ENCODE measurements around the gene DNAI1. TPM values are rescaled to one million over a fixed set of nuclear protein-coding genes. Genes with fewer than 3 reads are reported as not detected.
"Not testable (repeated sequence)": the region's sequence is repeated elsewhere in the genome, so short reads cannot be mapped to it uniquely, and the experiment has no call there.

Gene DNAI1
- polyA plus RNA-seq, 10 donors: 0.23 to 0.30 TPM; not detected in 8

DNA sequence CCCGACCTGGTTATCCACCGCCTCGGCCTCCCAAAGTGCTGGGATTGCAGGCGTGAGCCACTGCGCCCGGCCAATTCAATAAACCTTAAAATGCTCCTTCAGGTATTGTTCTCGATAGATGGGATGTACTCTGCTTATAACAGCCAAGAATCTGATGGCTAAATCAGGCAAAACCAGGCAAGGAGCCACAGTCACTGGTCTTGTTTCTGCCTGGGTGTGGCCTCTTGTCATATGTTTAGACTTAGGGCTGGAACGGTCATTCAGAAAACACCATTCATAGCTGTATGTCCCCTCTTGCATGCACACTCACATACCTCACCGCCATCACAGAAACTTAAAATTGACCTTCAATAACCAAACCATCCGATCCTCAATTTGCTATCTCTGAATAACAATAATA lies 8.0 kb upstream of the DNAI1 start:
- DNase-seq: no peak

DNA sequence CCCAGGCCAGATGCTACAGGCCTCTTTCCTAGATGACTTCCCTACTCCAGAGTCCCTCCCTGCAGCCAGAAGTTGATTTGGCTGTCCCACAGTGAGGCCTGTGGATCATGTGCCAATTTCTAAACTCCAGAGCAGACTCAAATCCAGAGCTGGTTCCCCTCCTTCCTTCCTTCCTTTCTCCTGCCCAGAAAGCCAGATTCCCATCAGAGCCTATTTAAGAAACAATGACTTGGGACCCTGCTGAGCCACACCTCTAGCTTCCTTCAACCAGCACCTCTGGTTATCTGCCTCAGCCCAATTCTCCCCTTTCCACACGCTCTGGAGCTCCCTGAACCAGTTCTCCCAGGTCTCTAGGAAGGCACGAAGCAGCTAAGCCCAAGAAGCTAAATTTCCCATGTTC lies 7.5 kb upstream of the DNAI1 start:
- DNase-seq: no peak

DNA sequence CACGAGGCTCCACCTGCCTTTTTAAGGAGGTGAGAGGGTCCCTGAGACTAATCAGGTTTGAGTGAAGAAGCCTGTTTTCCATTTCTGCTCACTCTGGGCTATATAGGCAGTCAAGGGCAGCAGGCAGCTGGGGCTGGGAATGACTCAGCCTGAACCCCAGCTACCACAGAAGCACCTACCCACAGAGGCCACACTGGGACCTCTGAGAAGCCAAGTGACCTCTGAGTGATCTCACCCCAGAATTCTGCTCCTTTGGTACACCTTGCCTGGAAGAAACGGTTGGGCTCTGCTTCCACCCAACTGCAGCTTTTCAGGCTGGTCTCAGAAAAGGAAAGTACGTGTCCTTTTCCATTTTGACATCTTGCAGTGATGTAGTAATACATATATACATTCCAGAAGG lies 7.1 kb upstream of the DNAI1 start:
- no peak for DNase-seq

DNA sequence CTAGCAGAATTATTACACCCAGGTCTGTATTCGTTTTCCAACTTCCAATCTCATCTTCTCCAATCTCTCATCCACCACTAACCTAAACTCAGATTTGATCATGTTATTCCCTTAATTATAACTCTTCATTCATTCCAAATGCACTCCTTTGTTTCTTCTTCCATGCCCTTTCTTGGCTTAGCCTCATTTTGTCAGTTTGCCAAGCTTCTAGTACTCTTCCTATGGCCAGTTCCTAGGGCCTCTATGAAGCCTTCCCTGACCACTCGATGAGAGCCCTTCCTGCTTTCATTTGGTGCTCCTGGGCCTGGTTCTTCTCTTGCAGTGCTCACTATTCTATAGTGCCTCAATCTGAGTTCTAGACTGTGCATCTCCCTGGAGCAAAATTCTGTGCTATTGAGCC lies 6.0 kb upstream of the DNAI1 start:
- DNase-seq: no peak

DNA sequence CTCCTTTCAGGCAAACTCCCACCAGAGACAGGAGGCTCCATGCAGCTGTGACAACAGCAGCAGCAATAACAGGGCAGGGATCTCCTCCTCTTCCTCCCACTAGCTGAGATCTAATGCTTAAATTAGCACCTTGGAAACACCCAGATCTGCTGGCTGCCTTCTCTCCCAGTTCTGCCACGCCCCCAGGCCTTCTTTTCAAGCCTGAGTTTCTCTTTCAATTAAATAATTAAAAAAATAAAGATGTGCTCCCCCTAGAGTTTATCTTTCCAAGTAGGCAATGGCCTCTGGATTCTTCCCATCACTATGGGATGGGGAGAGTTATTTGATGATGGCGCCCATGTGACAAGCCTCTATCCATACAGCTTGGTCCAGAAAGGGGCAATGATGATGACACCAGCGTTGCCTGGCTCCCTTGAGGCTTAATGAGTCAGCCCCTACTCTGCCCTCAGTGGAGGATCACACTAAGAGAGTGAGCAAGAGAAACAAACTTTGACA lies 4.0 kb upstream of the DNAI1 start:
- no peak for DNase-seq

DNA sequence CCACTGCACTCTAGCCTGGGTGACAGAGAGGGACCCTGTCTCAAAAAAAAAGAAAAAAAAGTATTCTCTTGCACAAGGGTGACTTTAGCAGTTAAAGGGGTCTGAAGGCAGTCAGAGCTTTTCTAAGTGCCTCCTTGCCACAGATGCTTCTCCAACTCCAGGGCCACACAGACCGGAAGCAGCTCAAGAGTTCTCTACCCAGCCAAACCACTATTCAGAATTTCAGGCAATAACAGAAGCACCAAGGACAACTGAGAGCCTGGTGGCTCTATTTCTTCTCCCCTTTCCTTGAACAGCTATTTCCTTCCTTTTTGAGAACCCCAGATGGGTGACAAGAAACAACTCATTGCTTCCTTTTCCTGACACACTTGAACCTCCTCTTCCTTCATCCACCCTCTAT lies 2.5 kb upstream of the DNAI1 start:
- DNase-seq: no peak

DNA sequence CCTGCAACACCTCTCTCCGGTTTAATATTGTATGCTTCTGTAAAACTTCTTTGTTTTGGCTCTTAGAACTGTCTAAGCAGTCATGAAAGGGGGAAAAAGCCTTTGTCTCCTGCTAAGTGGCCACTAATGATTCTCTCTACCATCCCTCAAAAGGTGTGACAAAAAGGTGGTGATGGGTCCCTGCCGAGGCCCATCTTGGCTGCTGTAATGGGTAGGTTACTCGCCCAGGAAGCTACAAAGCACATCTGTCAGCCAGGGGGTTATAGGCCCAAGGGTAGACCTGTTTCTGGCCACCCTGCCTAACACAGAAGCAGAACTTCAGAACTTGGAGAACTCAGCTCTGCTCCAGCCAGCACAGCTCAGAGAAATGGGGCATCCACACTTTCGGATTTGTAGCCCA lies 1.9 kb upstream of the DNAI1 start:
- DNase-seq: no peak

DNA sequence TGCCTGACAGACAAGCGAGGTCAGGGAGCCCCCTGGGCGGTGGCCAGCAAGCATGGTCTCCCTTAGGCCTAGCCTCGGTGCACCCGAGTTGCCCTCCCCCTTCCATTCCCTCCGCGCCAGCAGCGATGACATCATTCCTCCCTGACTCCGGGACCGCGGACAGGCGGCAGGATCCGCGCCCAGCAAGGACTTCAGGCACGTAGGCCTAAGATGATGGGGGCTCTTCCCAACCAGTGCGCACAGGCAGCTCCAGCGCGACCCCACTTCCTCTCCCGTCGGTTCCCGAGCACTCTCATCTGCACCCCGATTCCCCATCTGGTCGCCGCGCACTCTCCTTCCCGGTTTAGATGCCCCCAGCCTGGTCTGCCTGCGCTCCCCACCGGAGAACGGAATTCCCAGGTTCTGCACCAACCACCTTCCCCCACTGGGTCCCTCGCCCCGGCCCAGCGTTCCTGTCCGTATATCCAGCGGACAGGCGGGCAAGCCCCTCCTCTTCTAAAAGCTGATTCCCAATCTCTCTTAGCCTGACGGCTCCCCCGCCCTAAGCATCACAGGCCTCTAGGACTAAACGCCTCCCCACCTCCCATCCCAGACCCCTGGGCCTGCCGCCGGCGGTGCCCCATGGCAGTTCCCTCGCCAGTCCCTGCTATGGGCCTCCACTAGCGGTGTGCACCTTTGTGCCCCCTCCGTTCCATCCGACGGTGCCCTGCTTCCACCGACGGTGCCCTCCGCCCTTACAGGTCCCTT lies 1.2 kb upstream of the DNAI1 start:
- DNase-seq: peak; percentile 58 to 79 (median 68)

DNA sequence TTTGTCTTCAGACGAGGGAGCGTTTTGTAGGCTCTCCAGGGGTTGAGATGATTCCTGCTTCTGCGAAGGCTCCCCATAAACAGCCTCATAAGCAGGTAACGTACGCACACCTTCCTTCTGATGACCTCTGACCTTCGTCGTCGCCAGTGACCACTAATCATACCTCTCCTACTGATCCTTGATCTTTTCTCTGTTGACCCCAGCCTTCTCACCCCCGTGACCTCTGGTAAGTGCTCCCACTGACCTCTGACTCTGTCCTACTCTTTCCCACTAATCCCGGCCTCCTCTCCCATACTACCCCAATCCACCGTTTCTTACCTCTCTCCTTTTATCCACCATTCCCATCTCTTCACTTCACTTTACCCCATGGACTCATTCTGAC lies 345 bp downstream of the DNAI1 start:
- DNase-seq: no peak

DNA sequence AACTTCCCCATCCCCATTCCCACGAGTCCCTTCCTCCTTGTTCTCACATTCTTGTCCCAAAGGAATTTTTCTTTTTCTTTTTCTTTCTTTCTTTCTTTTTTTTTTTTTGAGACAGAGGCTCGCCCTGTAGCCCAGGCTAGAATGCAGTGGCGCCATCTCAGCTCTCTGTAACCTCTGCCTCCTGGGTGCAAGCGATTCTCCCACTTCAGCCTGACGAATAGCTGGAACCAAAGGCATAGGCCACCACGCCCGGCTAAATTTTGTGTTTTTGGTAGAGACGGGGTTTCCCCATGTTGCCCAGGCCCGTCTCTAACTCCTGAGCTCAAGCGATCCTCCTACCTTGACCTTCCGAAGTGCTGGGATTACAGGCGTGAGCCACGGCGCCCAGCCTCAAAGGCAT lies 751 bp downstream of the DNAI1 start:
- no peak for DNase-seq

DNA sequence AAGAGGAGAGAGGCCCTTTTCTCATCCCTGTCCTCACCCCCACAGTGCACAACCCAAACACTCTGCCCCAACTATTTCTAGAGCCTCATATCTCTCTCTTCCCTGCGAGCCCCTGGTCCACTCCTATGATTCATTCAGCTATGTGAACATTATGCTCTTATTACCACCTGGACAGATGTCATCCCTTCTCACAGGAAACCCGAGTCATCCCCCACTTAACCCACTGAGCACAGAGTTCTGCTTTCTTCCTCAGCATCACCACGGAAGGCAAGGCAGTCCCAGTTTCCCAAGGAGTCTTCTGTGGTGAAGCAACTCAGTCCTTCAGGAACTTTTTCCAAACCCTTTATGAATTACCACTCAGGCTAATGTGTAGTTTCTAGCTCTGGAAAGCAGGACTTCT lies 1.3 kb downstream of the DNAI1 start:
- no peak for DNase-seq

DNA sequence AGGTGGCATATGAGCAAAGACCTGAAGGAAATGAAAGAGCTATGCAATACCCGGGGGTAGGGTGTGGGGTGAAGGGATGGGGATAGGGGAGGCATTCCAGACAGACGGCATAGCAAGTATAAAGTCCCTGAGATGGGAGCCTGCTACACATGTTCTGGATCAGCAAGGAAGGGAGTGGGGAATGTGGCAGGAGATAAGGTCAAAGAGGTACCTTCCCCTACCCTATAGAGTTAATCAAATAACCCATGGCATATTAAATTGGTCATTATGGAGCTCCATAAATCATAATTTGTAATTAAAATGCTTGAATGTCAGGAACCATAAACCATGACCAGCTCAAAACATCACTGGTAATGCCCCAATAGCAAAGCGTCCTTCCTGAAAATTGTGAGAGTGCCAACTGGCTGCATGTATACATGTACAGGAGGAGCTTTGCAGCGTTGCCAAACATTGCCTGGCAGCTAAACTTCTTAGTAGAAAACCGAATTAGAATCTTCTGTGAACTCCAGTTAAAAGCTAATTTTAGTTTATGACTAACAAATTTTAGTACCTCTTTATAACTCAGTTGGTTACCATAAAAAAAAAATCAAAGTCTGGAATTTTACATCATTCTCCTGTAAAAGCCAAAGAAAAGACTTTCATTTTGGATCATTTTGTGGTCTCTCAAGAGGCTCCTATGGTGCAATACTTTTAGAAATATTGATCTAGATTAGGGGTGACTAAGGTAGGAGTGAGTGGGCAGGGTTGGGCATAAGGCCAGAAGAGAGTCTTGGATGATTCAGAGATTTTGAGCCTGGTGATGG lies 4.7 kb downstream of the DNAI1 start:
- no peak for DNase-seq

DNA sequence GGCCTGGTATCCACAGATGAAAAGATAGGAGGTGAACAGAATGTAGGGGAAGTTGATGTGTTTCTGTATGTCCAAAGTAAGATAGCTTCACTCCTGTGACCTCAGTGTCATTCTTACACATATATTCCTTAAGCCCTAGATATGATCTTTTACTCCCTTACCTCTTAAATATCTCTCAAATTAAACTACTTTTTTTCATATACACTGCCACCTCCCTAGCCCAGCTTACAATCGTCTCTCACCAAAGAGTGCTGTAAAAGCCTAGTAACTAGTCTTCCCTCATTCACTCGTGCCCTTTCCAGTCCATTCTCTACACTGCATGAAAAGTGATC lies 5.3 kb downstream of the DNAI1 start:
- DNase-seq: no peak

DNA sequence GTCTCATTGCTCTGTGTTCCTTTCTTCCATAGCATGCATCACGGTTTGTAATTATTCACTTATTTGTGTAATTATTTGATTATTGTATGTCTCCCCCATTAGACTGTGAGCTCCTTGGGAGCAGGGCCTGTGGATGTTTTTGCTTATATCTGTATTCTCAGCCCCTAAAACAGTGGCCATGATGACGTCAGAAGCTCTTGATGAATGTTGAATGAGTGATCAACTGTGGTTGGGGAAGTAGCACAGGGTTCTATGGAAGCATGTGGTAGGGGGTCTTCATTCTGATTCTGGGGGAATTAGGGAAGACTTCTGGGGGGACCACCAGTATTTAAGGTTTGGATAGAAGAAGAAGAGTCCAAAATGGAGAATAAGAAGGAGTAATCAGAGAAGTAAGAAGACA lies 6.0 kb downstream of the DNAI1 start:
- no peak for DNase-seq

DNA sequence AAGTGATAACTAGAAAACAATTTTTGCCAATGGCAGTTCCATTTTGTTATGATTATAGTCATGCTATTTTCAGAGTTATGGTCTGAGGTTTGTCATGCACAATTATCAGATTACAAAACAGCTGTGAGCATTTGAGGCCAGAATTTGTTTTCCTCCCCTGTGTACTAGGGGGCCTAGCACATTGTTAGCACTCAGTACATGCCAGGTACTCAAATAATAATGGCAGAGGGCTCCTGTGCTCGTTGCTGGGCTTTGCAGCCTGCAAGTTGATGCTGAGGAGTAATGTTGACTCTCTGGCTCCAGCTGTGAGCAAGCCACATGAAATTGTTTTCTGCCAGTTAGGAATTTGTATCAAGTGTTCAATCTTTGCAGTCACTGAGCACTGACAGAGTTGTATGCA lies 6.9 kb downstream of the DNAI1 start:
- no peak for DNase-seq

DNA sequence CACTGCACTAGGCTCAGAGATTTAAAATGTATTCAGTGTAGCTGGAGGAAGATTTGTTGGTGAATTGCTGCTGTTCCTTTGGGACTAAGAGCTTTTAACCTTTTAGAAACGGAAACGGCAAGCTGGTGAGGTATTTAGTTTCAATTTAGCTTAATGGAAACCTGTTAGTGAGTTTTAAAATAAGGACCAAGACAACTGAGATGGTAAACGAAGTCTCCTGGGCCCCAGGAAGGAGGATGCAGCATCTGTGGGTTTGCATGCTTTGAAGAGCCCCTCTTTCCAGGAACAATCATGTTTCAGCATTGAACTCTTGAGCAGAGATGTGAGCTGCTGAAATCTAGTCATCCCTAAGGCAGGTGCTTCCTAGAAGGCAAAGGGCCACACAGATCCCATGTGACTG lies 16.5 kb downstream of the DNAI1 start:
- DNase-seq: no peak

DNA sequence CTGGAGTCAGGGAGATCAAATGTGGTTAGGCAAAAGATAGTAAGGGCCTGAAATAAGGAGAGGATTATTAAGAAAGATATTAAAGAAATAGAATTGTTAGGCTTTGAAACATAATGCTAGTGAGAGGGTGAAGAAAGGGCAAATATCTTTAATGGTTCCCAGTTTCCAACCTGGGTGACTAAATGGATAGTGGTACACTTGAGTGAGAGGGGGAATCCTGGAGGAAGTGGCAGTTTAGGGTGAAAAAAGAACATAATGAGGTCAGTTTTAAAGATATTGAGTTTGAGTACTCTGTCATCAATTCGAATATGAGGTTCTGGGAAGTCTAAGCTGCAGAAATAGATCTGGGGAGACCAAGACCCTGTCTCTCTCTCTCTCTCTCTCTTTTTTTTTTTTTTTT lies 18.9 kb downstream of the DNAI1 start:
- DNase-seq: no peak

DNA sequence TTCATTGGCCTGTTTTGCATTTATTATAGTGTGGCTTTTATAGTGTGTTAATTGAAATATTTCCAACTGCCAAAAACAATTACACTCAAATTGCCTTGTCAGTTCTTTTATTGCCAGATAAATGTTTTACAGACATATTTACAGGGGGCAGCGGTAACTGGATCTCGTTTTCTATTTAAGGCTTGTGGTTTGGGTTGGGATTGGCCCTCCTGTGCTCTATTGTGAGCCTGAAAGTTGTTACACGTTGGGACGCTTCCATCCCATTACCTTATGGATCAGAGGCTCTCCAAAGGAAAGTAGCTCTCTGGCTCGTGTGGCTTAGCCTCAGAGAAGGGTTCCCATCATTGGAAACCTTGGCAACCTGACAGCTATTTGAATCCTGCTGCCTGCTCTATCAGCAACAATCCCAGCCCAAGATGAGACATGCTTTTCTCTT lies 20.8 kb downstream of the DNAI1 start:
- DNase-seq: no peak

DNA sequence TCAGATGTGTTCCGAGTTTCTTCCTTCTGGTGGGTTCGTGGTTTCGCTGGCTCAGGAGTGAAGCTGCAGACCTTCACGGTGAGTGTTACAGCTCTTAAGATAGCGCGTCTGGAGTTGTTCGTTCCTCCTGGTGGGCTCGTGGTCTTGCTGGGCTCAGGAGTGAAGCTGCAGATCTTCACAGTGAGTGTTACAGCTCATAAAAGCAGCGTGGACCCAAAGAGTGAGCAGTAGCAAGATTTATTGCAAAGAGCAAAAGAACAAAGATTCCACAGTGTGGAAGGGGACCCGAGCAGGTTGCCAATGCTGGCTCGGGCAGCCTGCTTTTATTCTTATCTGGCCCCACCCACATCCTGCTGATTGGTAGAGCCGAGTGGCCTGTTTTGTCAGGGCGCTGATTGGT lies 23.0 kb downstream of the DNAI1 start:
- not testable (repeated sequence) for DNase-seq

DNA sequence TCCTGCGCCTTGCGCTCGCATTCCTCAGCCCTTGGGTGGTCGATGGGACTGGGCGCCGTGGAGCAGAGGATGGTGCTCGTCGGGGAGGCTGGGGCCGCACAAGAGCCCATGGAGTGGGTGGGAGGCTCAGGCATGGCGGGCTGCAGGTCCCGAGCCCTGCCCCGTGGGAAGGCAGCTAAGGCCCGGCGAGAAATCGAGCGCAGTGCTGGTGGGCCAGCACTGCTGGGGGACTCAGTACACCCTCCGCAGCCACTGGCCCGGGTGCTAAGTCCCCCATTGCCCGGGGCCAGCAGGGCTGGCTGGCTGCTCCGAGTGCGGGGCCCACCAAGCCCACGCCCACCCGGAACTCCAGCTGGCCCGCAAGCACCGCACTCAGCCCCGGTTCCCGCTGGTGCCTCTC lies 24.1 kb downstream of the DNAI1 start:
- not testable (repeated sequence) for DNase-seq

DNA sequence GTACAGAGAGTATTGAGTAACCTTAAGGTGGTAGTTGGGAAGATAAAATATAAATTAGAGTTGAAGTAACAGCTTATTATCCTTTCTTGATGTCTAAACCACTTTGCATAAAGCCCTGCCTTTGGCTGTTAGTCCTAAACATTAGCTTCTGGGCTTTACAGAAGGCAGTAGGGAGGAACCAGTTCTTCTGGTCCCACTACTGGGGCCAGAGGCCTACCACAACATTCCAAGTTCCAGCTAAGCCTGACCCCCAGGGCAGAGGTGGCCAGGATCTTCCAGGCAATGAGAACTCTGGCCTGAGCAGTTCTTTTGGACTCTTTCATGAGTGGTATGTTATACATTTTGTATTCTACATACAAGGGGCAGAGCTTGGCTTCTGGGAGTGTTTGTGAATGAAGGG lies 26.1 kb downstream of the DNAI1 start:
- DNase-seq: no peak

DNA sequence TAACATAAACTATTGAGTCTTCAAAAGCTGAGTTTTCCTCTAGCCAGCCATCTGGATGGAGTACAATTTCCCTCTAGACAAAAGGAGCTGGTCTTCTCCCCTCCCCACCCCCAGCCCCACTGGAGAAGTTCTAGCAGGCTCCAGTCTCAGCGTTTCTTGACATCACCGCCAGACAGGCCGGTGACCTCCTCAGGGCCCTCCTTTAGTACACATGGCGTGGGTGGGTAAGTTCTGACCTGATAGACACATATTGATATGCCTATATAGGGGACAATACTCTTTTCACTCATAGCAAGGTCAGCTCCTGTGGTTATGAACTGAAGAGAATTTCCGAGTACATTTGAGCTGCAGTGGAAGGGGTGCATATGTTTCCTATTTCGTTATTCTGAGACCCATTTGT lies 27.2 kb downstream of the DNAI1 start:
- DNase-seq: no peak

DNA sequence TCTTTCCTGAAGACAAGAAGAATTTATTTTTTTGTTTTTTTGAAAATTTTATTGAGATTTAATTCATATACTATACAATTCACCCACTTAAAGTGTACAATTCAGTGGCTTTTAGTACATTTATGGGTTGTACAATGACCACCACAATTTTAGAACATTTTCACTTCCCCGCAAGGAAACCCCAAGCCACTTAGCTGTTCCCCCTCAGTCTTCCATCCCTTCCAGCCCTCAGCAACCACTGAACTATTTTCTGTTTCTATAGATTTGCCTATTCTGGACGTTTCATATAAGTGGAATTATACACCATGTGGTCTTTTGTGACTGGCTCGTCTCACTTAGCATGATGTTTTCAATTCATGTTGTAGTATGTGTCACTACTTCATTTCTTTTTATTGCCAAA lies 28.0 kb downstream of the DNAI1 start:
- no peak for DNase-seq

DNA sequence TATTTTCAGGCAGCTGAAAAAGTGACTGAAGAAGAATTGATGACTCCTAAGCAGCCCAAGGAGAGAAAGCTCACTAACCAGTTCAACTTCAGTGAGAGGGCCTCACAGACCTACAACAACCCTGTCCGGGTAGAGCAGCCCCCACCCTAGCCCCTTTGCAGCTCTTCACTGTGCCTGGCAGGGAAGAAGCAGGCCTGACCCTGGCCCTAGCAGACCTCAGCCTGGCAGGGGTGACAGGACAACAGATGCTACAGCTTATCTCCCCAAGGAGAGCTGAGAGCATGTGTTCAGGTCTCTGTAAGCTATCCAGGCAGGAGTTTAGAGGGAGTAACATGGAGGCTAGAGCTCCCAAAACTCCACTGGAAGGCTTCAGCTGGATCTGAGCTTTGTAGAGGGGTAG lies 31.8 kb downstream of the DNAI1 start:
- DNase-seq: no peak
